DMS114 treated with DMSO at 0.1 percent for 48 hours (cell line): ENCODE results near the gene HBG2.
"Not testable (repeated sequence)": the region's sequence is repeated elsewhere in the genome, so short reads cannot be mapped to it uniquely, and the experiment has no call there.

Experiments used
- DNase-seq: peaks from one replicate; lab custom pipeline; 2025; ENCODE audit not compliant: unreplicated experiment; lab: John Stamatoyannopoulos, UW

HBG2 gene

DNA sequence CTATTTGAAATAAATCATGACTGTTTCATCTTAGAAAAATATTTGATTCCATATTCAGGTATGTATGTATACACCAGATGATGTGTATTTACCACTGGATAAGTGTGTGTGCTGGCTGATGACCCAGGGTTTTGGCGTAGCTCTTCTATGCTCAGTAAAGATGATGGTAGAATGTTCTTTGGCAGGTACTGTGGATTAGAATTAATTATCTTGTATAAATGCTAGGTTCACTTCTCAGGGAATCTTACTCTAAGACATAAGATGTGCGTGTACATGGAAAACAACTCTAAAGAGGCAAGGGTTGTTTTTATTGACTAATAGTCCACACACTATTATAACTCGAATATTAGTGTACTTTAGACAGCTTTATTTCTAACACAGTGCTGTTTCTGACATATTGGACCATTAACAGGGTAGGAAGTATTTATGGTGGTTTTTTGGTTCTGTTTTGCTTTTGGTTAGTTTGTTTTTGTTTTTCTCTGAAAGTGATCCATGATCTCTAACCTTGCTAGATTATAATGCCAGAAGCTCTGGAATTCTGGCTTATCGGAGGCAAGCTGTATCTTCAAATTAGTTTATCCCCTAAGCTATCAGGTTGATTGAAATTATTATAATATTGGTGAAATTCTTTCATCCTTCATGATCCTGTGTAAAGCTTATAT is 3.9 kb downstream of the HBG2 start:
- DNase-seq: no peak

DNA sequence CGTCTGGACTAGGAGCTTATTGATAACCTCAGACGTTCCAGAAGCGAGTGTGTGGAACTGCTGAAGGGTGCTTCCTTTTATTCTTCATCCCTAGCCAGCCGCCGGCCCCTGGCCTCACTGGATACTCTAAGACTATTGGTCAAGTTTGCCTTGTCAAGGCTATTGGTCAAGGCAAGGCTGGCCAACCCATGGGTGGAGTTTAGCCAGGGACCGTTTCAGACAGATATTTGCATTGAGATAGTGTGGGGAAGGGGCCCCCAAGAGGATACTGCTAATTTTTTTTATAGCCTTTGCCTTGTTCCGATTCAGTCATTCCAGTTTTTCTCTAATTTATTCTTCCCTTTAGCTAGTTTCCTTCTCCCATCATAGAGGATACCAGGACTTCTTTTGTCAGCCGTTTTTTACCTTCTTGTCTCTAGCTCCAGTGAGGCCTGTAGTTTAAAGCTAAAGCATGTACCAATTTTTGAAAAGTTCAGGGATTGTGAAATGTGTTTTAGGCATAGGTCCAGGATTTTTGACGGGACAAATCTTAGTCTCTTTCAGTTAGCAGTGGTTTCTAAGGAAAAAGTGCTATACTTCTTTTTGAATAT is 4.7 kb downstream of the HBG2 start, which contains the start of gene HBG1:
HBG1 (minus strand) TSS at position 51 of the 590 bp plus-strand sequence. CDS start 53 bp downstream, outside the sequence.
- DNase-seq: not testable (repeated sequence)

DNA sequence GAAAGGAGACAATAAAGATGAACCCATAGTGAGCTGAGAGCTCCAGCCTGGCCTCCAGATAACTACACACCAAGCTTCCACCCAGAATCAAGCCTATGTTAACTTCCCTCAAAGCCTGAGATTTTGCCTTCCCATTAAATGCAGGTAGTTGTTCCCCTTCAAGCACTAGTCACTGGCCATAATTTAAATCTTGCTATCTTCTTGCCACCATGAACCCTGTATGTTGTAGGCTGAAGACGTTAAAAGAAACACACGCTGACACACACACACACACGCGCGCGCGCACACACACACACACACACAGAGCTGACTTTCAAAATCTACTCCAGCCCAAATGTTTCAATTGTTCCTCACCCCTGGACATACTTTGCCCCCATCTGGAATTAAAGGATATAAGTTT is 6.1 kb downstream of the HBG2 start:
- not testable (repeated sequence) for DNase-seq

DNA sequence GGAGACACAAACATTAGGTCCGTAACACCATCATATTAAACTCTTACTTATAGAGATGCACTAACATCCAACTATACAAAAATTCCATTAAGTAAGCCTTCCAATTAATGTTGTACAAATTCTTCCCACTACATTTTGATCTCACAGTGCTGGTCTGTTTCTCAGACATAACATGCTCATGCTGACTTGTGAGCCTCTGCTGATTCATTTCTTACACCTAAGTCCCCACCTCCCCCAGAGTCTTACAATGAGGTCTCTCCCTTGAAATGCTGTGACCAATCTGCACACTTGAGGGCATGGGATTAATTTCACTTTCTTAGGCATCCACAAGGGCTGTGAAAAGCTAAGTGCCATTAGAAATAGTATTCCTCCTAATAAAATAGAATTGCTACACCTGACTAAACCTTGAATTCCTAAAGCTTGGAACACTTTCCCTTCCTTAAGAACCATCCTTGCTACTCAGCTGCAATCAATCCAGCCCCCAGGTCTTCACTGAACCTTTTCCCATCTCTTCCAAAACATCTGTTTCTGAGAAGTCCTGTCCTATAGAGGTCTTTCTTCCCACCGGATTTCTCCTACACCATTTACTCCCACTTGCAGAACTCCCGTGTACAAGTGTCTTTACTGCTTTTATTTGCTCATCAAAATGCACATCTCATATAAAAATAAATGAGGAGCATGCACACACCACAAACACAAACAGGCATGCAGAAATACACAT is 6.9 kb downstream of the HBG2 start:
- DNase-seq: no peak

DNA sequence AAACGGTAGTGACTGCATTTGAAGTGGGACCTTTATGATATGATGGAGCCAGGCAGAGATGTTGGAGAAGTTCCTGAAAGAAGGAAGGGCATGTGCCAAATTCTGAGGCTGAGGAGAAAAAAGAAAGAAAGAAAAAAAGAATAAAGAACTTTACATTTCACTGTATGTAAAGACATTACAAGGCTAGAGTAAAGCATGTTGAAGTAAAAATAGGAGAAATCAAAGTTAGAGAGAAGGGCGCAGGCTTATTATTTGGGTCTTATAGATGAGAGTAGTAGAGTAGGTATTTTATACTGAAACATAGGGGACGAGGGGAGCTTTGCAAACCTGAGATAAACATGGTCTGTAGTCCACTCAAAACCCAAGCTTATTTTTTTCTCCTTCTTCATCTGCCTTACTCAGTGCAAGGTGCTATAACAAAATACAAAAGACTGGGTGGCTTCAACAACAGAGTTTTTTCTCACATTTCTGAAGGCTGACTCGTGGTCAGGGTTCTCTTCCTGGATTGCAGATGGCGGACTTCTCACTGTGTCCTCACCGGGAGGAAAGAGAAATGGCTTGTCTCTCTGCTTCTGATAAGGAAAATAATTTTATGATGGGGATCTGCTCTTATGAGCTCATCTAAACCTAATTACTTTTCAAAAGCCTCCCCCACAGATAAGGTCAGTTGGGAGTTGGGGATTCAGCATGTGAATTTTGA is 7.7 kb downstream of the HBG2 start:
- no peak for DNase-seq

DNA sequence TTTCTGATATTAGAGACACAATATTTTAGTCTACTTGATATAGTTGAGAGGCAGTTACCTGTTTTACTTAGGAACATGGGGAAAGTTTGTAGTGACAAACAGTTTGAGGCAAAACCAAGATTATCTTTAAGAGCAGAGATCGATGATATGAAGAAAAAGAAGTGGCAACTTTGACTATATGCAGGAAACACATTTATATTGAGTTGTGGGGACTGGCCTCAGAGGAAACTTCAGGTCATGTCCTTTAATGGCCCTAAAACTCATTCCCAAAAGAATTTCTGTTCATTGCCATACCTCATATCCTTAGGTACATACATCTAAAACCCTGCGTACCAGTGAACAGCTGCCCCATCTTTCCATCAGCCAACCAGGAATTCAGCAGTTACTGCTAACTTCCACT is 9.4 kb downstream of the HBG2 start:
- no peak for DNase-seq

DNA sequence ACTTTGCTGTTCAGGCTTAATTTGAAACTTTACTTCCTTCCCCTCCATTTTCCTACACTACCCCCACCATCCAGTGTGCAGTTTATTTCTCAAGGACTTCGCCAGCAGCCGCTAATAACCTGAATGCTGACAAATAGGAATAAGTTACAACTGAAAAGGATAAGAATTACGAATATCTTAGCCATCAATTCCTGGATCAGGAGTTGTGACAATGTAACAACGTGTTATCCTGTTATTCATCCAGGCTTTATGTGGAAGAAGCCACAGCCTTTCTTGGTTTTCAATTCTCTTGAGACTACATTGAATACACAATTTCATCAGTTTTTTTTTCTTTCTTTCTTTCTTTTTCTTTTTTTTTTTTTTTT is 10.8 kb downstream of the HBG2 start:
- DNase-seq: no peak

DNA sequence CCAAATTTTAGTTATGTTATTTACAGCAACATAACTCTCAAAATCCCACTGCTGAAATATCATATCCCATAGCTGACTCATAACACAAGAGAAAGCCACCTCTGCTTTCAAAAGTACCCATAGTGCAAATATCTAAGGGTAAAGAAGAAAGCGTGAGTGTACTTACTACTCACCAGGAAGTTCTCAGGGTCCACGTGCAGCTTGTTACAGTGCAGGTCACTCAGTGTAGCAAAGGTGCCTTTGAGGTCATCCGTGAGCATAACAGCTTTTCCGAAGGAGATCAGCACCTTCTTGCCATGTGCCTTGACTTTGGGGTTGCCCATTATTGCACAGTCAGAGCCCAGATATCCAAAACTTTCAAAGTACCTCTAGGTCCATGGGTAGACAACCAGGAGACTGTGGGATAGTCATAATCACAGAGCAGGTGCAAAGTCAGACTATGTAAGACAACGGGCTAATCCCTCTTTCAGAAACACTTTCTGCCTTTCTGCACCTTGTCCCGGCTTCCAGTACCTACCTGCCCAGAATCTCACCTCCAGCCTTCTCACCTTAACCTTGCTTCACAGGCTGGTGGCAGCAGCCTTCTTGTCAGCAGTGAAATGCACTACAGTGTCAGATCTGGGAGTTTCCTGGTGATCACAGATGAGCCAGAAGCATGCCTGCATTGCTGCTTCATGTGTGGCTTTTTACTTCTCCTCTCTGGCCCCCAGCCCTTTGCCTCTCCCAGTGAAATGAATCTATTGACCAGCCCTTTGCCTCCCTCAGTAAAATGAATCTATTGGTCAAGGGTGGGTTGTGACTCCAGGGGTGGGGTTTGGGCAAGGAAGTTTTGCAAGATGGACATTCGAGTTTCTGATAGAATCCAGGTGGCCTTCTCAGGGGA is 11.4 kb downstream of the HBG2 start:
- DNase-seq: no peak

DNA sequence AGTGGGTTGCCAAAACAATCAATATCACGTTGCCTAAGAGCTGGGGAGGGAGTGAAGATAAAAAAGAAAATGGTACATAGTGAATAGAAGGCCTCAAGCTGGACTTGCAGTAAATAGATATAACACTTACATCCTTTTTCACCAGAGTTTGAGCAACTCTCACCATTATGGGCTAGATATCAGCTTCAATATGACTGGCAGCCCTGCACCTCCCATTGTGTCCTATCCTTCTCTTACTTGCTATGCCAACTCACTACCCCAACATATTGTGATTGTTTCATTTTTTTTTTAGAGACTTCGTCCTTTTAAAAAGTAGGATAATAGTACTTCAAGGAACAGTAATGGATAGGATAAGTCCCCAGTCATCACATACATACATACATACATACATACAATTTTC is 12.4 kb downstream of the HBG2 start:
- no peak for DNase-seq

DNA sequence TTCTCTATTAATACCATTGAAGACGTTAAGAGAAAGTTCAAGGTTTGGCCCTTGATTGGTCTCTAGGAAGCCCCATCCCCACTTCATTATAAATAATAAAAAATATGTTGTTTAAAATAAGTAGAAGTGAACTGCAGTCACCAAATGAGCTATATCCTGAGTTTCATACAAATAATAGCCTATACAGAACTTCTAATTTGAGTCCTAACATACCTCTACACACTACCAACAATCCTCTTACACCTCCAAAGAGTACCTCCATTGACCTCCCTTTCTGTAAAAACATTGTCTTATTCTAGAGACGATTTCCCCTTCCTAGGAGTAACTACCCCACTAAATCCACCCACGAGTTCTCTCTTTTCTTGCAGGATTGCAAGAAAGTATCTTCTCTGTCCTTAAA is 13.1 kb downstream of the HBG2 start:
- DNase-seq: no peak

DNA sequence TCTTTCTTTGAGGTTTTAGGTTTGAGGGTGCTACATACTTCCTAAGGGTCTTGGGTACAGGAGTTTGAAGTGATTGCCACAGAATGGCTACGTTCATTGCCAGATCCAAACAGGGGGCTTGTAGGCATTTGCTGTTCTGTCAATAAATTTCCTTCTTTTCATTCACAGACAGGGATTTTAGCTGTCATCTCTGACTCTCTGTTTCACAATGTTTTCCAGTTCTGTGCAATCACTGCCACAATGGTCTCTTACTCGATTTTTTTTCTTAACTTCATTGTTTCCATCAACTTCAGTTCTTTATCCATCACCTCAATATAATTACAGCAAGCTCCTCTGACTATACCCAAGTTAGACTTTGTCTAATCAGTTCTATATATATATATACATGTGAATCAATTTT is 14.1 kb downstream of the HBG2 start:
- DNase-seq: no peak

DNA sequence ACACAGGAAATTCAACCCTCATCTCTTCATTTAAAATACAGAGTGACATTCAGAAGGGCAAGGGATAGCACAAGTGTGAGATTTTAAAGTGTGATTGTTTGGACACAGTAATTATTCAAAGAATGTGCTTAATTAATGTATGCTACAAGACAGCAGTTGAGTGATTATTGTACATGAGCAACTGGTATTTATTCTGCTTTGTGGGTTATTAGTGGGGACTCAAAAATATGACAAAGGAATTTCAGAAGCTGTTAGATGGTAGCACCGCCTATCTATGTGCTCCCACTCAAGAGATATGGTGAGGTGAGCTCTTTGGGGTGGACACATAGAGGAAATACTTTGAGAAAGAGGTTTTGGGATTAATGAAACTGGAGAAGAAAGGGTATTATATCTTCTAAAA is 14.5 kb downstream of the HBG2 start:
- DNase-seq: no peak

DNA sequence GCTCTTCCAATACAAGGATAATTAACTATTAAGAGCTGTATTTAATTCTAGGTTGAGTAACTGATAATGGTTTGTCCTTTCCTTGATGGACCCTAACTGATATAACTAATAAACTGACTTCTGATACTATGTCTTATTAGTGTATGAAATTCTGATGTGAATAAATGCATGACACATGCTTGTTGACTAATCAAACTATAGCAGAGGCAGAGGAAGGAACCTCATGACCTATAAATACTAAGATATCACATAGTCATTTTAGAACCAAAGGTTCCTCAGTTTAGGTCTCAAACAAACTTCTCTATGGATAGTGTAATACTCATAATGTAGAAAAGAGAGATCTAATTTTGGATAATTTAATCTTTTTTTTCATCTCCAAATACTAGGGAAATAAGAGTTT is 15.5 kb downstream of the HBG2 start:
- DNase-seq: no peak

DNA sequence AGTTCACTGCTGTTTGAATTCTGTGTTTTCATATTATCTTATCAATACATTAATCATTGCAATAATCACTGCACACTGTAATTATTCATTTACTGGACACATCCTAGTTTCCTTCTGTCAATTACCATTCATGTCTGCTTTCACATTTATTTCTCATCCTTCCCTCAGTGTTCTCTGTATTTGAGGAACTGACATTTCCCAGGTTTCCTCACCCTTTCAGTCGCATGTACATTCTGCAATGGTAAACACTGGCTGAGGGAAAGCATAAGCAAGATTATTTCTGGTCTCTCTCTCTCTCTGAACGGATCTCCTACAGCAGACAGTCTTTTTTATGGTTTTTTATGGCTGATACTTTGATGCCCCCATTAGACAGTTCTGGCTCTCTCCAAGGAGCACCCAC is 16.1 kb downstream of the HBG2 start:
- no peak for DNase-seq

DNA sequence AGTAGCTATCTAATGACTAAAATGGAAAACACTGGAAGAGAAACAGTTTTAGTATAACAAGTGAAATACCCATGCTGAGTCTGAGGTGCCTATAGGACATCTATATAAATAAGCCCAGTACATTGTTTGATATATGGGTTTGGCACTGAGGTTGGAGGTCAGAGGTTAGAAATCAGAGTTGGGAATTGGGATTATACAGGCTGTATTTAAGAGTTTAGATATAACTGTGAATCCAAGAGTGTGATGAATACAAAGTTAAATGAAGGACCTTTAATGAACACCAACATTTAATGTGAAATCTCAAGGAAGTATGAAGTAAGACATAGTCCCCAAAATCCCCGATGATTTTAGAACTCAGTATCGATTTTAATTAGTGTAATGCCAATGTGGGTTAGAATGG is 17.2 kb downstream of the HBG2 start:
- no peak for DNase-seq

DNA sequence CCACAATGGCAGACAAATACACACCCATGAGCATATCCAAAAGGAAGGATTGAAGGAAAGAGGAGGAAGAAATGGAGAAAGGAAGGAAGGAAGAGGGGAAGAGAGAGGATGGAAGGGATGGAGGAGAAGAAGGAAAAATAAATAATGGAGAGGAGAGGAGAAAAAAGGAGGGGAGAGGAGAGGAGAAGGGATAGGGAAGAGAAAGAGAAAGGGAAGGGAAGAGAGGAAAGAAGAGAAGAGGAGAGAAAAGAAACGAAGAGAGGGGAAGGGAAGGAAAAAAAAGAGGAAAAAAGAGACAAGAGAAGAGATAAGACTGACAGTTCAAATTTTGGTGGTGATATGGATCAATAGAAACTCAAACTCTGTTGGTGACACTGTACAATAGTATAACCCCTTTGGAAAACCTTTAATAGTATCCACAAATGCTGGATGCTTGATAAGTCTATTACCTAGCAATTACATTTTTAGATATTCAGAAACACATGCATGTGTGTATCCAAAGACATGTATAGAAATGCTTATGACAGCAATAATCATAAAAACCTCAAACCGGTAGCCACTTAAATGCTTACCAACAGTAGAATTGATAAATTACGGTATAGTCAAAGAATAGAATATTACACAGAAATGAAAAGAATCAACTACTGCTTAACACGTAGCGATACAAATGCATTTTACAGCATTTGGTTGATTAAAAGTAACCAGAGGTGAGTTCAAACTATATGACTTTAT is 19.1 kb downstream of the HBG2 start:
- no peak for DNase-seq

DNA sequence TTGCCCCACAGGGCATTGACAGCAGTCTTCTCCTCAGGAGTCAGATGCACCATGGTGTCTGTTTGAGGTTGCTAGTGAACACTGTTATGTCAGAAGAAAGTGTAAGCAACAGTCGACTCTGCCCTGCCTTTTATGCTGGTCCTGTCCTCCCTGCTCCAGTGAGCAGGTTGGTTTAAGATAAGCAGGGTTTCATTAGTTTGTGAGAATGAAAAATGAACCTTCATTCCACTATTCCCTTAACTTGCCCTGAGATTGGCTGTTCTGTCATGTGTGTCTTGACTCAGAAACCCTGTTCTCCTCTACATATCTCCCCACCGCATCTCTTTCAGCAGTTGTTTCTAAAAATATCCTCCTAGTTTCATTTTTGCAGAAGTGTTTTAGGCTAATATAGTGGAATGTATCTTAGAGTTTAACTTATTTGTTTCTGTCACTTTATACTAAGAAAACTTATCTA is 20.2 kb downstream of the HBG2 start, which contains the start of gene HBD:
HBD (minus strand) TSS at position 103 of the 454 bp plus-strand sequence; CDS start at position 53, 50 bp downstream.
- no peak for DNase-seq

DNA sequence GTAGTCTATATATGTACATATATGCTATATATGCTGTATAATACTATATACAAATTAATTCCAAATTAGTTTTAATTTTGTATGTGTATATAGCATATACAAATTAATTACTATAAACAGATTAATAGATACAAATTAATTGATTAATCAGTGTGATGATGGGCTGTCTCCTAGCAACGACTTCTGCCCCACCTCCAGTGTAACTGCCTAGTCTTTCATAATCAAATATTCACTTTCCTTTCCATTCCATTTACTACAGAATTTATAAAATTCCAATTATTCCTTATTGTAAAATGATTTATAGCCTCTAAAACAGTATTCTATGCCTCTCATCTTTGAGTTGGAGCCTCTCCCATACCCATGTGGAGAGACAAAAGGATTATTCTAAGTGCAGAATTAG is 21.3 kb downstream of the HBG2 start:
- DNase-seq: no peak

DNA sequence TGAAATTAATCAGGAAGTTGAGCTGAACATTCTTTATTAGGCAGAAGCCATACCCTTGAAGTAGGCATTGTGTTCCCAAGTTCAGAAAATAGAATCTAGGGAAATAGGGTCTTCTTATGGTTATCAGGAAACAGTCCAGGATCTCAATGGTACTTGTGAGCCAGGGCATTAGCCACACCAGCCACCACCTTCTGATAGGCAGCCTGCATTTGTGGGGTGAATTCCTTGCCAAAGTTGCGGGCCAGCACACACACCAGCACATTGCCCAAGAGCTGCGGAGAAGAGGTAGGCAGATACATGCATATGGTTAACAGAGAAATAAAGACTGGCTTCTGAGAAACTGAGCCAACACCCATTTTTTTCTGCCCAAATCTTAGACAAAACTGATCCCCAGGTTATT is 21.8 kb downstream of the HBG2 start:
- DNase-seq: no peak

DNA sequence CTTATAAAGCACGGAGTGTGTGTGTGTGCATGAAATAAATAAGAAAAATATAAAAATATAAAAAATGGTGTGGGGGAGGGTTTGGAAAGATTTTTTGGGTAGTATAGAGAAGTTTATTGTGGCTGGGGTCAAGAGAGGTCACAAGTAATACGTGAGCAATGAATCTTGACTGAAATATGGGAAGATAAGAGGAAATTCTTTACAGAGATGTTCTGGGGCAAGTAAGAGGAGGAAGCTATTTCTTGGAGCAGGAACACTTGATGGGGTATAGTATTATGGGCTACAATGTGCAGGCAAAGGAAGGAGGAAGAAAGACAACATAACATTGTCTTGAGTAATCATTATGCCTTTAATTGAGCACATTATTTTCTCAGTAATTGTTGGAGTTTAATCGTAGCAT is 22.4 kb downstream of the HBG2 start:
- no peak for DNase-seq
